ENCODE data around the gene PRKCH. TPM values are rescaled to one million over a fixed set of nuclear protein-coding genes. Genes with fewer than 3 reads are reported as not detected.

Gene PRKCH
- total RNA-seq, 1 donor from 2014 or later: 101 TPM

DNA sequence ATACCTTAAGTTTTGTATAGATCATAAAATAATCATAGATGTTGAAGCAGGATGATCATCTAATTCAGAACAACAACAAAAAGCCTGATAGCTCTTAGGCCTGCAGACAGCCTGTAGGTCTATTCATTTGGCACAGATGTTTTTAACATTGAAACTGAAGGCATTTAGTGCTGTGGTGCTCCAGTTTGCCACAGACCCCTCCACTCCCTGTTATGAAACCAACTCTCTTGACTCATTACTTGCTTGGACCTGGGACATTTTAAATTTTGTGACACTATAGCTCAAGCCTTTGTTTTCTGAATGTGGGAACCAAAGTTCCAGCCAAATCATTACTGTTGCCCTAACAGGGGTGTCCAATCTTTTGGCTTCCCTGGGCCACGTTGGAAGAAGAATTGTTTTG lies 9.1 kb downstream of the PRKCH start:
- peak overlapping the region; percentile 78 for H3K27ac Mint-ChIP-seq
- intact Hi-C loops (cut with micrococcal nuclease): loop anchor here (5.0 kb wide), 1 partner anchor 367 kb away; the partner anchor contains the start of gene HIF1A
- no peaks in the 10 kb centered on the region for H3K27me3 Mint-ChIP-seq (ENCODE audit: low read depth)
- DNase-seq (ENCODE audit: low spot score): no peak
- H3K4me1 Mint-ChIP-seq (ENCODE audit: low read depth): peaks cover 74% of the 10 kb centered on the region
- H3K36me3 Mint-ChIP-seq (ENCODE audit: low read depth): peaks cover 29% of the 10 kb centered on the region
- H3K9me3 Mint-ChIP-seq: peaks cover 4% of the 10 kb centered on the region
- H3K4me3 Mint-ChIP-seq (ENCODE audit: low read depth): peak overlapping the region; percentile 52

DNA sequence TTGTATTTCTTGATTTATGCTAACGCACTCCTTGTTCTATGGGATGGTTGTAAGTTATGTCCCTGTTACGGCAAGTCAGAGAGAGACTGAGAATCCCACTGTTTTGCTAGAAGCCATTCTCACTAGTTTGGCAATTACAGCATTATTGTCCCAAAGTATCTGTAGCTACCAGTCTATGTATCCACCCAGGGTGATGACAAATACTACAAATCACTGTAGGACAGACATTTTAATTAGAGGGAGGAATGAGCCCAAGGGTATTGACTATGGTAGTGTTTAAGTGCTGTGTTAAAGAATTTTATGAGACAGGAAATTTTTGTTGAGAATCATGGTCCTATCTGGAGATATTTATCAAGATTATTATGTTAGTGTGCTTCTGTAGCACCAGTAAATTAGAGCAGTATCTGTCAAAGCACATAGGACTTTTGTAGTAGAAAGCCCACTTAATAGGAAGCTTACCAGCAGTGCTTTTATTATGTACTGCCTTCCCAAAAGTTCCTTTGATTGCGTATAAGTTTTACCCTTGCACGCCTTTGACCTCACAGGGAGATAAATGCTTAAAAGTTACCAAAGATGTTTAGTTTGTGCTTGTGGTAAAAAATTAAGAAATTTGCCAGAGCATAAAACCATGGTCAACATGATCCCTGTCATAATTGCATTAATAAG lies 10.7 kb downstream of the PRKCH start:
- intact Hi-C loops (cut with micrococcal nuclease): loop anchor here (1.0 to 5.0 kb wide), 2 partner anchors 10 to 365 kb away; partner anchors contain the start of gene HIF1A
- Mint-ChIP-seq H3K27ac (peak overlapping the region; percentile 90), H3K4me3 (ENCODE audit: low read depth) (peak overlapping the region; percentile 77), H3K36me3 (ENCODE audit: low read depth) (peaks cover 18% of the 10 kb centered on the region), H3K4me1 (ENCODE audit: low read depth) (peaks cover 69% of the 10 kb centered on the region), H3K9me3 (no peaks in the 10 kb centered on the region), H3K27me3 (ENCODE audit: low read depth) (no peaks in the 10 kb centered on the region)
- DNase-seq (ENCODE audit: low spot score): no peak

GRCh38 chr14:61332658-61333029 lies 11.3 kb downstream of the PRKCH start:
- Mint-ChIP-seq H3K4me3 (ENCODE audit: low read depth) (peak overlapping the region; percentile 77), H3K36me3 (ENCODE audit: low read depth) (peaks cover 12% of the 10 kb centered on the region)
- DNase-seq (ENCODE audit: low spot score): no peak

GRCh38 chr14:61333087-61333486 lies 11.7 kb downstream of the PRKCH start:
- intact Hi-C loops (cut with micrococcal nuclease): loop anchor here (5.0 kb wide), 1 partner anchor 364 kb away; the partner anchor contains the start of gene HIF1A
- Mint-ChIP-seq H3K27ac (peak overlapping the region; percentile 90), H3K4me3 (ENCODE audit: low read depth) (peak overlapping the region; percentile 77), H3K36me3 (ENCODE audit: low read depth) (peaks cover 12% of the 10 kb centered on the region), H3K27me3 (ENCODE audit: low read depth) (no peaks in the 10 kb centered on the region), H3K9me3 (no peaks in the 10 kb centered on the region), H3K4me1 (ENCODE audit: low read depth) (peaks cover 71% of the 10 kb centered on the region)
- DNase-seq (ENCODE audit: low spot score): no peak

More at GRCh38 chr14:61332658-61333029, 11.3 kb downstream of the PRKCH start:
- Mint-ChIP-seq H3K9me3 (no peaks in the 10 kb centered on the region), H3K4me1 (ENCODE audit: low read depth) (peaks cover 66% of the 10 kb centered on the region), H3K27me3 (ENCODE audit: low read depth) (no peaks in the 10 kb centered on the region), H3K27ac (peak overlapping the region; percentile 90)
- intact Hi-C loops (cut with micrococcal nuclease): loop anchor here (1.0 to 5.0 kb wide), 2 partner anchors 10 to 365 kb away; partner anchors contain the start of gene HIF1A

DNA sequence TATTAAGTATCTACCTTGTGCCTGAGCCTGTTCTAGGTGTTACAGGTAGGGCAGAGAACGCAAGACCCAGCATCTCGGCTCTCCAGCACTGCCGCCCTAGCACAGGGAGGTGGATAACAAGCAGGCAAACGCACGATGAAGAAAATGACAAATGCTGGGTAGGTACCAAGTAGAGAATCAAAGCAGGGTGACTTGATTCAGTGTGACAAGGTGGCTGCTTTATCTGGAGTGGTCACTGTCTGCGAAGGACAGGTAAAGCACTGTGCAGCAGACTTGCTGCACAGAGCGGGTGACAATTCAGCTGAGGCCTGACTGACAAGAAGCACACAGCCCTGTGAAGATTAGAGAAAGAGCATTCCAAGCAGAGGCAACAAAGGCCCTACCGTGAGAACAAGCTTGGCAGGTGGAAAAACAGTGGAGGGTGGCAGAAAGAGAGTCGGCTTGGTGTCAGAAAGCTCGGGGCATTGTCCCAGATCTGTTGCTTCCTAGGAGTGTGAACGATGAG lies 12.9 kb downstream of the PRKCH start:
- no peak for DNase-seq (ENCODE audit: low spot score)
- Mint-ChIP-seq H3K4me1 (ENCODE audit: low read depth) (peaks cover 76% of the 10 kb centered on the region), H3K27me3 (ENCODE audit: low read depth) (no peaks in the 10 kb centered on the region), H3K36me3 (ENCODE audit: low read depth) (peaks cover 10% of the 10 kb centered on the region), H3K4me3 (ENCODE audit: low read depth) (peak overlapping the region; percentile 77), H3K27ac (peak overlapping the region; percentile 90), H3K9me3 (no peaks in the 10 kb centered on the region)
- intact Hi-C loops (cut with micrococcal nuclease): loop anchor here (5.0 kb wide), 1 partner anchor 363 kb away; the partner anchor contains the start of gene HIF1A

GRCh38 chr14:61335049-61335448 lies 13.7 kb downstream of the PRKCH start:
- peaks cover 6% of the 10 kb centered on the region for H3K36me3 Mint-ChIP-seq (ENCODE audit: low read depth)

GRCh38 chr14:61335671-61336275 lies 14.4 kb downstream of the PRKCH start:
- Mint-ChIP-seq H3K27me3 (ENCODE audit: low read depth) (no peaks in the 10 kb centered on the region), H3K4me1 (ENCODE audit: low read depth) (peaks cover 72% of the 10 kb centered on the region), H3K4me3 (ENCODE audit: low read depth) (peak overlapping the region; percentile 51), H3K36me3 (ENCODE audit: low read depth) (peaks cover 11% of the 10 kb centered on the region), H3K9me3 (no peaks in the 10 kb centered on the region), H3K27ac (peak overlapping the region; percentile 90)
- intact Hi-C loops (cut with micrococcal nuclease): loop anchor here (1.0 kb wide), 1 partner anchor 7 kb away; no protein-coding TSS in a partner anchor
- no peak for DNase-seq (ENCODE audit: low spot score)

More at GRCh38 chr14:61335049-61335448, 13.7 kb downstream of the PRKCH start:
- Mint-ChIP-seq H3K4me1 (ENCODE audit: low read depth) (peaks cover 74% of the 10 kb centered on the region), H3K27me3 (ENCODE audit: low read depth) (no peaks in the 10 kb centered on the region), H3K27ac (peak overlapping the region; percentile 90), H3K4me3 (ENCODE audit: low read depth) (peak overlapping the region; percentile 51), H3K9me3 (no peaks in the 10 kb centered on the region)
- intact Hi-C loops (cut with micrococcal nuclease): no loop called here
- no peak for DNase-seq (ENCODE audit: low spot score)

- Mint-ChIP-seq H3K27ac (peak overlapping the region; percentile 89), H3K4me1 (ENCODE audit: low read depth) (peaks cover 77% of the 10 kb centered on the region), H3K36me3 (ENCODE audit: low read depth) (peaks cover 18% of the 10 kb centered on the region), H3K27me3 (ENCODE audit: low read depth) (no peaks in the 10 kb centered on the region), H3K4me3 (ENCODE audit: low read depth) (peak overlapping the region; percentile 47), H3K9me3 (no peaks in the 10 kb centered on the region)
- peak; percentile 68 for DNase-seq (ENCODE audit: low spot score)
- intact Hi-C loops (cut with micrococcal nuclease): no loop called here
Measured at GRCh38 chr14:61337893-61338292, 16.5 kb downstream of the PRKCH start.

DNA sequence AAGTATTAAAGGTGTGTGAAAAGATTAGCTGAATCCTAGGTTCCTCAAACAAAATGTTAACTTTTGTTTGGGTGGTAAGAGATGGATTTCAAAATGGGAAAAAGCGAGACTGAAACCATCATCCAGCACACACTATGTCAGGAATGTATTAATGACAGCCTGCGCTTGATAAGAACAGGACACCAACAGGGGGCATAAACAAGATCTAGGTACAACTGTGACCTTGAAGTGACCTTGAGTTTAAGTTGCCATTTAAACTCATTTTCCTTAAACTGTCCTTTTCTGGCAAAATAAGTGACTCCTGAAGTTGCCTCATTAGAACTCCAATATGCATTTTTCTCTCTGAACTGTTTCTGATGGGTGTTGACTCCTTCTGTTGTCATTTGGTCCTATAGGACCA lies 17.1 kb downstream of the PRKCH start:
- Mint-ChIP-seq H3K9me3 (no peaks in the 10 kb centered on the region), H3K36me3 (ENCODE audit: low read depth) (peaks cover 18% of the 10 kb centered on the region), H3K4me3 (ENCODE audit: low read depth) (peak overlapping the region; percentile 47), H3K27me3 (ENCODE audit: low read depth) (no peaks in the 10 kb centered on the region), H3K4me1 (ENCODE audit: low read depth) (peaks cover 76% of the 10 kb centered on the region), H3K27ac (peak overlapping the region; percentile 89)
- intact Hi-C loops (cut with micrococcal nuclease): no loop called here
- DNase-seq (ENCODE audit: low spot score): no peak

DNA sequence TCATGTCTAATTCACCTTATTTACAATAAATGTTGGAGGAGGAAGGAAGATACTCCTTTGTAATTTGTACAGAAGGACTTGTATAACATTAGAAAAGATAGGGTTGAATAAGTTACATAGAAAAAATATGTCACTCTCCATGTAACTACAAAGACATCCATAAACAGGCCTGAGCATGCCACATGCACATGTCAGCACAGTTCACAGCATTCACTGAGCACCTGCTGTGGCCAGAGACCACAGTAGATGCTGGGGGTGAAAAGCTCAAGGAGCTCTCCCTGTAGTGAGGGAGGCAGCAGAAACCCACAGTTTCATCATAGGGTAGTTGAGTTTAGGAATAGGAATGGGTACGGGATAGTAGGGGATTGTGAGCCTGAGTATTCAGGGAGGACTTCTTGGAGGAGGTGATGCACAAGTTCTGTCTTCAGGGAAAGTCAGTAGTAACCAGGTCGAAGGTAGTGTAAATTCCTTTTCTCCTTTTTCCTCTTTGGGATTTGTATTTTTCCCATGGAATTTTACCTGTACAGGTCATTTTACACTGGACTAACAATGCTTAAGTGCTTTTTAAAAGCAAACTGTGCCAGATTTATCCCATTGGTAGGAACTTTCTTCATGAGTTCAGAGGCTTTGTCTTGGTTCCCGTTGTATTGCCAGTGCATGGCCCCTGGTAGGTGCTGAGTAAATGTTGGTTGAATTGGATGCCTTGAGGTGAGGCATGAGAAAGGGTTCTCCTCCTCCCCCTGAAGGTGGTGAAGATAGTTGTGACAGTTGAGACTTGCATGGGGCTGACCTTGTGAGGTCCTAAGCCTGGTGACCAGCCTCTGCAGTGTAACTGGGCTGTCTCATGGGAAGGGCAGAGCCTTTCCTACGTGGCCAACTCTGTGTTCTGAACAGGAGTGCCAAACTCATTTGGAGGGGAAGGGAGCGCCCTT lies 20.2 kb downstream of the PRKCH start:
- Mint-ChIP-seq H3K9me3 (no peaks in the 10 kb centered on the region), H3K4me1 (ENCODE audit: low read depth) (peaks cover 76% of the 10 kb centered on the region), H3K27ac (peak overlapping the region; percentile 97), H3K4me3 (ENCODE audit: low read depth) (peak overlapping the region; percentile 69), H3K27me3 (ENCODE audit: low read depth) (no peaks in the 10 kb centered on the region), H3K36me3 (ENCODE audit: low read depth) (peaks cover 24% of the 10 kb centered on the region)
- DNase-seq (ENCODE audit: low spot score): no peak
- intact Hi-C loops (cut with micrococcal nuclease): loop anchor here (1.0 to 5.0 kb wide), 5 partner anchors 9 to 321 kb away; no protein-coding TSS in a partner anchor

DNA sequence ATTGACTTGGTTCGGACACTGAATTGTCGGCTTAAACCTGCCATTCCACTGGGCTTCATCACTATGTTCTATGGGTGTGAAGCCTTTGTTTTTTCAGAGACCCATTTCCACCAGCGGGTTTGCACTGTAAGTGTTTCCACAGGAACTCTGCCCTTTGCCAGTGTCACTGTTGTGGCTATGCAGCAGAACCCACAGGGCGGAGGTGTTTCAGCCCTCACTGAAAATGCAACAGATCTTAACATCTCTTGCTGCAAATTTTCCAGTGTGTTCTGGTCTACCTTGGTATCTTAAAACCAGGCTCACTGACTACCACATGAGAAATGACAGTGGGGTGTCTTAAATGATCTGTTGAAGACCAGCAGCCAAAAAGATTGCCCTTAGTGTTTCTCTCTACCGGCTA lies 21.1 kb downstream of the PRKCH start:
- peak overlapping the region; percentile 97 for H3K27ac Mint-ChIP-seq
- H3K27me3 Mint-ChIP-seq (ENCODE audit: low read depth): no peaks in the 10 kb centered on the region
- intact Hi-C loops (cut with micrococcal nuclease): loop anchor here (1.0 to 5.0 kb wide), 5 partner anchors 10 to 320 kb away; no protein-coding TSS in a partner anchor
- H3K36me3 Mint-ChIP-seq (ENCODE audit: low read depth): peaks cover 27% of the 10 kb centered on the region
- peak overlapping the region; percentile 70 for H3K4me3 Mint-ChIP-seq (ENCODE audit: low read depth)
- peak; percentile 83 for DNase-seq (ENCODE audit: low spot score)
- H3K9me3 Mint-ChIP-seq: no peaks in the 10 kb centered on the region
- peaks cover 82% of the 10 kb centered on the region for H3K4me1 Mint-ChIP-seq (ENCODE audit: low read depth)

GRCh38 chr14:61342932-61343331 lies 21.6 kb downstream of the PRKCH start:
- no peak for DNase-seq (ENCODE audit: low spot score)
- Mint-ChIP-seq H3K9me3 (no peaks in the 10 kb centered on the region), H3K36me3 (ENCODE audit: low read depth) (peaks cover 30% of the 10 kb centered on the region), H3K4me3 (ENCODE audit: low read depth) (peak overlapping the region; percentile 70), H3K27me3 (ENCODE audit: low read depth) (no peaks in the 10 kb centered on the region), H3K27ac (peak overlapping the region; percentile 97), H3K4me1 (ENCODE audit: low read depth) (peaks cover 82% of the 10 kb centered on the region)
- intact Hi-C loops (cut with micrococcal nuclease): loop anchor here (1.0 to 5.0 kb wide), 5 partner anchors 11 to 319 kb away; no protein-coding TSS in a partner anchor
